Tibial nerve (tissue), 4 donors: ENCODE data around the gene CALU. TPM values are rescaled to one million over a fixed set of nuclear protein-coding genes. Genes with fewer than 3 reads are reported as not detected.

Source experiments
- DNase-seq, 2 donors: peaks; one replicate each; pipeline ENCODE4 v3.0.0-alpha.2; 2019; ENCODE audit warnings: low spot score in 2 of 2
- H3K27ac ChIP-seq, 4 donors: fragments of 200-600 bp; sonication (generic) in 3 of 4; one replicate each; pipeline ENCODE4 v1.5.1; 2017 to 2019; ENCODE audit warnings: mild to moderate bottlenecking in 1 of 4
- H3K27me3 ChIP-seq, 2 donors: fragments of 200-600 bp; sonication (generic) in 1 of 2; one replicate each; pipeline versions ENCODE4 v1.5.1 to v1.6.0; 2017 to 2019
- H3K36me3 ChIP-seq, 3 donors: fragments of 200-600 bp; sonication (generic); one replicate each; pipeline ENCODE4 v1.5.1; 2018 to 2019
- H3K4me1 ChIP-seq, 4 donors: fragments of 200-600 bp; sonication (generic) in 3 of 4; one replicate each; pipeline ENCODE4 v1.5.1; 2017 to 2019
- H3K4me3 ChIP-seq, 4 donors: fragments of 200-600 bp; sonication (generic) in 3 of 4; one replicate each; pipeline ENCODE4 v1.5.1; 2017 to 2019; ENCODE audit warnings: mild to moderate bottlenecking in 1 of 4, moderate library complexity in 1 of 4
- H3K9me3 ChIP-seq, 4 donors: fragments of 200-600 bp; sonication (generic) in 3 of 4; one replicate each; pipeline ENCODE4 v1.5.1; 2017 to 2019
- EP300 ChIP-seq, 2 donors: sonication (generic); formaldehyde crosslinking; IDR thresholded peaks; one replicate each; pipeline ENCODE4 v1.6.1; 2017; ENCODE audit warnings: antibody characterized with exemption in 2 of 2, mild to moderate bottlenecking in 1 of 2
- POLR2A ChIP-seq, 2 donors: fragments of 450-650 bp; IDR thresholded peaks; one replicate each; pipeline ENCODE4 v1.6.1; 2017; ENCODE audit warnings: antibody characterized with exemption in 2 of 2, mild to moderate bottlenecking in 2 of 2, moderate library complexity in 2 of 2
- WGBS, 2 donors: methylation state at CpG; one replicate each; pipeline ENCODE4 v1.1.5; 2018; 5-methylcytosine and 5-hydroxymethylcytosine counted together
- total RNA-seq, 4 donors: library from RNA; depleted of rRNA; stranded (reverse); fragments of >200 nt; gene quantifications; one replicate each; pipeline ENCODE4 v1.1.0, GENCODE V29; 2016
- TF ChIP-seq, protein P1 (sequence below), 5 experiments: fragments of 200-600 bp in 3 of 5; fragments of 450-650 bp in 2 of 5; sonication (generic) in 3 of 5; IDR thresholded peaks; one replicate each; pipeline ENCODE4 v1.5.1; 2016 to 2019; ENCODE audit warnings: antibody characterized with exemption in 5 of 5, mild to moderate bottlenecking in 3 of 5, moderate library complexity in 2 of 5

CALU gene
- total RNA-seq, 4 donors from 2014 or later = 77.3 to 94.8 (median 90.0) TPM

DNA sequence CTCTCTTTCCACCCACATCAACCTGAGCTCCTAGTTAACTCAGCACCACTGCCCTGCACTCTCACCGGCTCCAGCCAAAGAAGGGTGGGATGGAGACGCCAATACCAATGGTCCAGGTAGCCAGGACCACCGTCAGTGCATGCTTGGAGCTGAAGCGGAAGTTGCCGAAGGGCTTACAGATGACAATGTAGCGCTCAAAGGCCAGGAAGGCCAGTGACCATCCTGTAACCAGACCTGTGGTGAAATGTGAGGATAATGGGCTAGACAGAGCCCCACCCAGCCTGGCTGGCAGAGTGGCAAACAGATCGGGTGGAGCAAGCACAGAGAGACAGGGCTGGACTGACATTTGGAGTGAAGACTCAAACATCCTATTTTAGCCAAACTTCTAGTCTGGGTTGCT lies 35.8 kb downstream of the CALU start:
- TF ChIP-seq, protein P1, sequence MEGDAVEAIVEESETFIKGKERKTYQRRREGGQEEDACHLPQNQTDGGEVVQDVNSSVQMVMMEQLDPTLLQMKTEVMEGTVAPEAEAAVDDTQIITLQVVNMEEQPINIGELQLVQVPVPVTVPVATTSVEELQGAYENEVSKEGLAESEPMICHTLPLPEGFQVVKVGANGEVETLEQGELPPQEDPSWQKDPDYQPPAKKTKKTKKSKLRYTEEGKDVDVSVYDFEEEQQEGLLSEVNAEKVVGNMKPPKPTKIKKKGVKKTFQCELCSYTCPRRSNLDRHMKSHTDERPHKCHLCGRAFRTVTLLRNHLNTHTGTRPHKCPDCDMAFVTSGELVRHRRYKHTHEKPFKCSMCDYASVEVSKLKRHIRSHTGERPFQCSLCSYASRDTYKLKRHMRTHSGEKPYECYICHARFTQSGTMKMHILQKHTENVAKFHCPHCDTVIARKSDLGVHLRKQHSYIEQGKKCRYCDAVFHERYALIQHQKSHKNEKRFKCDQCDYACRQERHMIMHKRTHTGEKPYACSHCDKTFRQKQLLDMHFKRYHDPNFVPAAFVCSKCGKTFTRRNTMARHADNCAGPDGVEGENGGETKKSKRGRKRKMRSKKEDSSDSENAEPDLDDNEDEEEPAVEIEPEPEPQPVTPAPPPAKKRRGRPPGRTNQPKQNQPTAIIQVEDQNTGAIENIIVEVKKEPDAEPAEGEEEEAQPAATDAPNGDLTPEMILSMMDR (IDR thresholded peaks at IDR 0.05) = no peak
- TF ChIP-seq EP300 (IDR thresholded peaks at IDR 0.05) (no peak), POLR2A (IDR thresholded peaks at IDR 0.05) (no peak)
- WGBS, 2 donors = 90 to 98% methylated on average over 7 of the region's 7 CpGs
- H3K9me3 ChIP-seq = peaks cover 0 to 19% (median 2%) of the 10 kb centered on the region in 4 donors
- peaks cover 0 to 57% (median 0%) of the 10 kb centered on the region in 3 donors for H3K36me3 ChIP-seq
- no peaks in the 10 kb centered on the region for H3K27me3 ChIP-seq
- DNase-seq = no peak
- H3K4me3 ChIP-seq = no peak overlapping the region
- no peaks in the 10 kb centered on the region for H3K4me1 ChIP-seq
- H3K27ac ChIP-seq = no peak overlapping the region

DNA sequence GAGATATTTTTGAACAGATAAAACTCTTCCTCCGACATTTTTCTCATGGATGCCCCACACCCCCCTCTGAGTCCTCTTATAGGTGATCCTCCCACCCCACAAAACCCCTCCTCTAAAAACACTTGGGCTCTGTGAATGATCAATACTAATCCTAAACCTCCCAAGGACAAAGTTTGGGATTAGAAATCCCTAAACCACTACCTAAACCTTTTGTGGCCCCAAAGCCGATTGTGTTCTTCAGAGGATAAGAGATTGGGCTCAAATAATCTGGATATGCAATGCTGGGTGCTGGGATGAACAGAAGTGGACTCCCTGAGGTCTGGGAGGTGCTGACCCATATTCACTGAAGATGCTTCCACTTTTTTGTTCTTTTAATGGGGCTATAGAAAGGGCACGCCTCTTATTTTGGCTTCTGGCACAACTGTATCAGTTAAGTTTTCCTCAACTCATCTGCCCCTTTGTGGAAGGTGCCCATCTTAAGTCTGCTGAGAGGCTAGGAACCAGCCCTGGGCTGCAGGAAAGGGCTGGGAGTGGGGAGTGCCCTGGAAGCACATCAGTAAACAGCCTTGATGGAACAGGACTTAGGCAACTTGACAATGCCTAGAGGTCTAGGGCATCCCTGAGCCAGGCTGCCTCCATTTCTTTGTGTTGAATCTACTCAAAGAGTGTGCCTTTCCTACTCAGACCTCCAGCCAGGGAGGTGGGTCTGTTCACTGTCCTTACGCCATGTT lies 36.8 kb downstream of the CALU start, which contains the start of gene OPN1SW:
Gene OPN1SW (minus strand): TSS at position 51 of the 731 bp plus-strand sequence. CDS start 13 bp downstream, at position 38.
- WGBS, 2 donors = 86 to 95% methylated on average over 4 of the region's 4 CpGs
- Histone ChIP-seq H3K4me1 (no peaks in the 10 kb centered on the region), H3K4me3 (no peak within 1 kb of the TSS), H3K9me3 (peaks cover 0 to 19% (median 2%) of the 10 kb centered on the region in 4 donors), H3K27me3 (no peaks in the 10 kb centered on the region), H3K36me3 (peaks cover 0 to 48% (median 0%) of the 10 kb centered on the region in 3 donors), H3K27ac (no peak within 1 kb of the TSS)
- DNase-seq = no peak
- no peak for TF ChIP-seq EP300 (IDR thresholded peaks at IDR 0.05)
- TF ChIP-seq, protein P1 (IDR thresholded peaks at IDR 0.05) = no peak

DNA sequence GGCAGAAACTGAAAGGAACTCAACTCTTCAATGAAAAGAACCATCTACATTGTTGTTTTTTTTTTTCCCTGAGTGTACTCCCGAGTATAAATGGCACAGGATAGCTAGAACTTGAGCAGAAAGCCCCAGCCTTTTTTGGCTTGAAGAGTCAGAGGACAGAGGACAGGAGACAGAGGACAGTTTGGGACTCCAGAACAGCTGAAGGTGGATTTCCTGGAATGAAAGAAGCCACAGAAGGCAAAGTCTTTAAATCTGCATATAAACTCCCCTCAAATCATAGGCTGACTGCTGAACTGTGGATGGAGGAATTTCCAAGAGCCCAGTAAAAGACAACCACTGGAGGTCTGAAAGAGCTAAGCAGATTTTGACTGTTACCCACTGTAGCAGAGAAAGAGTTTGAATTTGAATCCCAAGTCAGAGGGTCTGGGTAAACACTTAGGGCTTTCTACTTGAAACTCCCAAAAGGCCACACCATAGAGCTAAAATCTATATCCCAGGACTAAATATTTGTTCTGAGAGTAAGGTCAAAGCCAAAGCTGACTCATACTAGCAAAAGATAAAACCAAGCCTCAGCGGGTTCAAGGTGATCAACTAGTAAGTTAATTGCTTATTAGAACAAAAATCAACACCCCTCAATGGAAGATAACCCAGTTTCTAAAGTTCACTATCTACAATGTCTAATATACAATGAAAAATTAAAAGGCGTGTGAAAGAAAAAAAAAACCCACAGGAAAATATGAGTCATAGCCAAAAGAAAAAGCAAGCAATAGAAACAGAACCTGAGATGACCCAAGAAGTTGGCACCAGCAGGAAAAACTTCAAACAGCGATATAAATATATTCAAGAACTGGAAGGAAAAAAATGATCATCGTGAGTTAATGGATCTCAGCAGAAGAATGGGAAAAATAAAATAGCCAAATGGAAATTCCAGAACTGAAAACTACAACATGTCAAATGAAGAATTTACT lies 38.3 kb downstream of the CALU start:
- TF ChIP-seq, protein P1 (IDR thresholded peaks at IDR 0.05) = no peak
- TF ChIP-seq POLR2A (IDR thresholded peaks at IDR 0.05) (no peak), EP300 (IDR thresholded peaks at IDR 0.05) (no peak)
- peaks cover 0 to 32% (median 0%) of the 10 kb centered on the region in 3 donors for H3K36me3 ChIP-seq
- H3K4me3 ChIP-seq = no peak overlapping the region
- no peaks in the 10 kb centered on the region for H3K27me3 ChIP-seq
- peaks cover 0 to 2% (median 0%) of the 10 kb centered on the region in 4 donors for H3K4me1 ChIP-seq
- 64 to 73% methylated on average over 5 of the region's 5 CpGs for WGBS, 2 donors
- no peak for DNase-seq
- H3K9me3 ChIP-seq = peaks cover 0 to 19% (median 2%) of the 10 kb centered on the region in 4 donors
- H3K27ac ChIP-seq = no peak overlapping the region

DNA sequence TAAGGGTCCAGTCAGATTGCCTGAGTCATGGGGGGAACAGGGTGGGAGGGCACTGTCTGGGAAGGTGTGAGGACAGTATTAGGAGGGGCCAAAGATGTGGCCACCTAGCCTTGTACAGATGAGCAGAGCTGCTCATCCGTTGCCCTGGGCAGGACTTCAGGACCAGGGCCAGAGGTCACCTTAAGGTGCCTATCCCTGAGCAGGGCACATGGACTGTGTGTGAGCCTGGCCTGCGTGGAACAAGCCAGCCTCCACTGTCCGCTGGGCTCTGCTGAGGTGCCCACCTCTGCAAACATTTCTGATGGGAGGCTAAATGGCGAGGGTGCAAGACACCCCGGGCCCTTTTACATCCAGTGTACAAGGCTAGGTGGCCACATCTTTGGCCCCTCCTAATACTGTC lies 39.8 kb downstream of the CALU start:
- no peak overlapping the region for H3K4me3 ChIP-seq
- 88 to 100% methylated on average over 3 to 5 of the region's 5 CpGs for WGBS, 2 donors
- no peak for DNase-seq
- H3K36me3 ChIP-seq = peaks cover 0 to 17% (median 0%) of the 10 kb centered on the region in 3 donors
- peaks cover 0 to 19% (median 2%) of the 10 kb centered on the region in 4 donors for H3K9me3 ChIP-seq
- TF ChIP-seq POLR2A (IDR thresholded peaks at IDR 0.05) (no peak), EP300 (IDR thresholded peaks at IDR 0.05) (no peak)
- TF ChIP-seq, protein P1 (IDR thresholded peaks at IDR 0.05) = no peak
- H3K27ac ChIP-seq = no peak overlapping the region
- no peaks in the 10 kb centered on the region for H3K27me3 ChIP-seq
- peaks cover 0 to 2% (median 0%) of the 10 kb centered on the region in 4 donors for H3K4me1 ChIP-seq
